Posterior vena cava (tissue), 2 donors: Measurements from ENCODE around the gene PIP5K1A. TPM values are rescaled to one million over a fixed set of nuclear protein-coding genes. Genes with fewer than 3 reads are reported as not detected.

Experiments used
- DNase-seq: peaks from one replicate; pipeline ENCODE4 v3.0.0-alpha.2; 2020; ENCODE audit warnings: low spot score
- intact Hi-C, 2 donors: fragments of 100-400 bp; cut with DNase I; formaldehyde crosslinking; loops; one replicate each; pipeline versions ENCODE4 v1.14.1 to v1.14.2; 2022 to 2023
- total RNA-seq, 2 donors: library from RNA; stranded (reverse); fragmentation: NEBNext Ultra II Directional; extraction: Animal tissue kit (Norgen Biotek cat#: 25700); gene quantifications; one replicate each; pipeline ENCODE4 v1.2.1, GENCODE V29; 2021
- donor health status: DM: yes; HTN: yes; CAD: no.
- donor health status: DM: yes; HTN: yes; CAD: no.

Gene PIP5K1A
- total RNA-seq, 2 donors from 2014 or later: 39.1 to 41.9 TPM

DNA sequence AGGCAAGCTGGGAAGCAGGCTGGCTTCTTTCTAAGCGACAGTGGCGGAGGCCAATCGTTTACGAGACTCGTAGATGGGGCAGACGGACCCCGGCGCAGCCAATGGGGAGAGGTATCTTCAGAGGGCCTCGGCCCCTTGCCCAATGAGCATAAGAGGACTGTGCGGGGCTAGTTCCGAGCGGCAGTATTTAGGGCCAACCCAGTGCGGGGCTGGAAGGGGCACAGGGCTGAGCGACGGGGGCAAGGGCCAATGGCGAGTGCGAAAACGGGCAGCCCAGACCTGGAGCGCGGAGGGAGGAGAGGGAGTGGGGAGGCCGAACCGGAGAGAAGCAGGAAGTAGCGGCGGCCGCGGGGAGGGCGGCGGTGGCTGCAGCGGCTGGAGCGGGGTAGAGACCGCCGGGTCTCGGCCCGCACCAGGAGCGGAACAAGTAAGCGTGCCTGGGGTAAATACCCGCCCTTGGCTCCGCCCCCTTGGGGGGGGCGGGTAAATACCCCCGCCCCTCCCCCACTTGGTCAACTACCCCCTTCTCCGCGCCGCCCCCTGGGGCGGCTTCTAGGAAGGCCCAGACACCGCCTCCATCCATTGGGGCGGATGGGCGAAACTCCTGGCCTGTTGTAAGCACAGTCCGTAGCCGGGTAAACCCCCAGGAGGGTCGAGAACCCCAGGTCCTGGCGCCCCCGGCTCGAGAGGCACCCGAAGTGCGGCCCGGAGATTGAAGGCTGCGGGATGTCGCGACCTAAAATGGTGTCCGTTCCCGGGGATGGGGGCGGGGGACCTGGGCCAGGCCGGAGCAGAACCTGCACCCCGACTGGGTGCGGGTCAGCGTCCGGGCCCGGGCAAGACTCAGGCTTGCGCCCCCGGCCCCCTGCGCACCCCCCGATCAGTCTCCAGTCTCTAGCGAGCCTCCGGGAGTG, 83.9 kb downstream of the PIP5K1A start, which contains the start of gene ZNF687:
ZNF687 (plus strand) TSS at position 331 of the 914 bp plus-strand sequence. CDS start 3,993 bp downstream, outside the sequence.
- intact Hi-C loops: no loop called here
- peak; percentile 100 for DNase-seq

DNA sequence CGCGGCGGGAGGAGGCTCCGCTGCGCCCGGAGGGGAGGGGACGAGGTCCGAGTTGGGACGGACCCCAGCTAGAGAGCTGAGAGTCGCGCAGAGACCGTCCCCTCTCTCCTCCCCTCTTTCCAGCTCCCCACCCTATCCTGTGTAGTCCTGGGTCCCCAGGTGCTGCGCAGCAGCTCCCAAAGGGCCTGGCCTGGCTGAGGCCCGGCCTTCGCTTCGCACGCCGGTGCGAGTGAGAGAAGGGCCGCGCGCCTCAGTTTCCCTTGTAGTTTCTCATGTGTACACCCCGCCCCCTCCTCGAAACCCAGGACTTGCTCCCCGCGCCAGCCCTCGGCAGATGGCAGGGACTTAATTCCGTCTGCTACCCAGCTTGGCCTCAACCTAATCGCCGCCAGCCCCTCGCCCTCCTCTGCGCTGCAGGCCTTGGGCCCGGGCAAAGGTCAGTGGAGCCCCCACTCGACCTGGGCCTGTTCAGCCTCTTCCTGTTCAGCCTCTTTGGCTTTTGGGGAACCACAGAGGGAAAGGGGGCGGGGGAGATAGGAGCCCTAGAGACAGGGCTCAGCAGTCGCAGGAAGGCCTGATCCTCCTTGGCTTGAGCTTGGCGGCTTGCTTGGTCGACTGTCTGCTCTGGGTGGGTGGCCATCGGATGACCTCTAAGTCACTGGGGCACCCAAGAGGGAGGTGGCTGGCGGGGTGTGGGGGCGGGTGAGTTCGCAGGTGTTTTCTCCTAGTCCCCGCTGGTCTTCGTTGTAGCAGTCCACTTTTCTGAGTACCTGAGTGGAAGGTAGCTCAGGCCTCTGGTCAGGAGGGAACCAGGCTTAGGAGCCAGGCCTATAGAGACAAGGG, 84.8 kb downstream of the PIP5K1A start:
- DNase-seq: peak; percentile 85
- intact Hi-C loops: no loop called here

DNA sequence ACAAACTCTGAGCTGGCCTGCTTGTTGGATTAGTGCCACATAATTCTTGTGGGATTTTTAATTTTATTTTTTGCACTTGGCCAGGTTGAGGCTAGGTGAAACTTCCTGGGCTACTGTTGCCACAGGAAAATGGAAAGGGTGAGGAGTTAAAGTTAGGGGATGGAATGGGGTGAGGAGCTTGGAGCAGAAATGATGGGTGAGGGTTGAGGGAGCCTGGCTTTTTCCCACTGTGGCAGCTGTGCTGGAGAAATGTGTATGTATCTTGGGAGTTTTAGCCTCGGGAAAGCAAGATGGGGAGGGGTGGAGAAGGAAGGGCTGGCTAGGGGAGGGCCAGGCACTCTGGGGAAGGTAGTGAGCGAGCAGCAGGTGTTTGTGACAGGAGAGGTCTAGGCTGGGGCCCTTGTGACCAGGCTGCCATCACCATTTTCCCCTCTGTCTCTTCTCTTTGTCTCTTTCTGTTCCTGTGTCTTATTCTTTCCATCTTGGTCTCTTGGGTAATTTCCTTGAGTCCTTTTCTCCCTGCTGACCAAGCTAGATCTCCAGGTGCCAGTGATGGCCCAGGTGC, 85.7 kb downstream of the PIP5K1A start:
- intact Hi-C loops: no loop called here
- DNase-seq: no peak

DNA sequence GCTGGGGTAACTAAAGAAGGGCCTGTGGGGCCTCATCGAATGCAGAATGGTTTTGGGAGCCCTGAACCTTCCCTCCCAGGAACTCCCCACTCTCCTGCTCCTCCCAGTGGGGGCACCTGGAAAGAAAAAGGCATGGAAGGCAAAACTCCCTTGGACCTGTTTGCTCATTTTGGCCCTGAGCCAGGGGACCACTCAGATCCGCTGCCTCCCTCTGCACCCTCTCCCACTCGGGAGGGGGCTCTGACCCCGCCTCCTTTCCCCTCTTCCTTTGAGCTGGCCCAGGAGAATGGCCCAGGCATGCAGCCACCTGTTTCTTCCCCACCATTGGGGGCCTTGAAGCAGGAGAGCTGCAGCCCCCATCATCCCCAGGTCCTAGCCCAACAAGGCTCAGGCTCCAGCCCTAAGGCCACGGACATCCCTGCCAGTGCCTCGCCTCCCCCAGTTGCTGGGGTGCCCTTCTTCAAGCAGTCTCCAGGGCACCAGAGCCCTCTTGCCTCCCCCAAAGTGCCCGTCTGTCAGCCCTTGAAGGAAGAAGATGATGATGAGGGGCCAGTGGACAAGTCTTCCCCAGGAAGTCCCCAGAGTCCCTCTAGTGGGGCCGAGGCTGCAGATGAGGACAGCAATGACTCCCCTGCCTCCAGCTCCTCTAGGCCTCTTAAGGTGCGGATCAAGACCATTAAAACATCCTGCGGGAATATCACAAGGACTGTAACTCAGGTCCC, 88.4 kb downstream of the PIP5K1A start:
- DNase-seq: no peak
- intact Hi-C loops: loop anchor here in 1 of 2 donors (5.0 kb wide), 1 partner anchor 56 kb away; no protein-coding TSS in a partner anchor

DNA sequence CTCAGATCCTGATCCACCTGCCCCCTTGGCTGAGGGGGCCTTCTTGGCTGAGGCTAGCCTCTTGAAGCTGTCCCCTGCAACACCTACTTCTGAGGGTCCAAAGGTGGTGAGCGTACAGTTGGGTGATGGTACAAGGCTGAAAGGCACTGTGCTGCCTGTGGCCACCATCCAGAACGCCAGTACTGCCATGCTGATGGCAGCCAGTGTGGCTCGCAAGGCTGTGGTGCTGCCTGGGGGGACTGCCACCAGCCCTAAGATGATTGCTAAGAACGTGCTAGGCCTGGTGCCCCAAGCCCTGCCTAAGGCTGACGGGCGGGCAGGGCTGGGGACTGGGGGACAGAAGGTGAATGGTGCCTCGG, 89.0 kb downstream of the PIP5K1A start:
- no peak for DNase-seq
- intact Hi-C loops: loop anchor here in 1 of 2 donors (5.0 kb wide), 1 partner anchor 55 kb away; no protein-coding TSS in a partner anchor

DNA sequence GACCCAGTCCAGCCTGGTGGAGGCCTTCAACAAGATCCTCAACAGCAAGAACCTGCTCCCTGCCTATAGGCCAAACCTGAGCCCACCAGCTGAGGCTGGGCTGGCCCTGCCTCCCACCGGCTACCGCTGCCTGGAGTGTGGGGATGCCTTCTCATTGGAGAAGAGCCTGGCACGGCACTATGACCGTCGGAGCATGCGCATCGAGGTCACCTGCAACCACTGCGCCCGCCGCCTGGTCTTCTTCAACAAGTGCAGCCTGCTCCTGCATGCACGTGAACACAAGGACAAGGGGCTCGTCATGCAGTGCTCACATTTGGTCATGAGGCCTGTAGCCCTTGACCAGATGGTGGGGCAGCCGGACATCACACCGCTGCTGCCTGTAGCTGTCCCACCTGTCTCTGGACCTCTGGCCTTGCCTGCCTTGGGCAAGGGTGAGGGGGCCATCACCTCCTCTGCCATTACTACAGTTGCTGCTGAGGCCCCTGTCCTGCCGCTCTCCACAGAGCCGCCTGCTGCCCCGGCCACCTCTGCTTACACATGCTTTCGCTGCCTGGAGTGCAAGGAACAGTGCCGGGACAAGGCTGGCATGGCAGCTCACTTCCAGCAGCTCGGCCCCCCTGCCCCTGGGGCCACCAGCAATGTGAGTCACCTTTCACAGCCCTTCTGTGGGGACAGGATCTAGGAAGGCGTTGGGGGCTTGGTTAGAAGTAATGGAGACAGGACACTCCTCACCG, 89.6 kb downstream of the PIP5K1A start:
- DNase-seq: no peak
- intact Hi-C loops: loop anchor here in 1 of 2 donors (5.0 kb wide), 1 partner anchor 54 kb away; no protein-coding TSS in a partner anchor

DNA sequence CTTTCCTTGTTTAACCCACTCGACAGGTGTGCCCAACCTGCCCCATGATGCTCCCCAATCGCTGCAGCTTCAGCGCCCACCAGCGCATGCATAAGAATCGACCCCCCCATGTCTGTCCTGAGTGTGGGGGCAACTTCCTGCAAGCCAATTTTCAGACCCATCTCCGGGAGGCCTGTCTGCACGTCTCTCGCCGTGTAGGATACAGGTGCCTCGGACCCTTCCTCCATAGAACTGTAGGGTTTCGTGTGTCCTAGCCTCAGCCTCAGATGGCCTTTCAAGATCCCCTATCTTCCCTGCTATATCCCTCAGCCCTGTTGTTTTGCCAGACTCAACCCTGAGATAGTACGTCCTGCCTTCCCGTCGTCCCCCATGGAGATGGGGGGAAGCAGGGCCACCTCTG, 90.2 kb downstream of the PIP5K1A start:
- no peak for DNase-seq
- intact Hi-C loops: loop anchor here in 1 of 2 donors (5.0 kb wide), 1 partner anchor 54 kb away; no protein-coding TSS in a partner anchor

DNA sequence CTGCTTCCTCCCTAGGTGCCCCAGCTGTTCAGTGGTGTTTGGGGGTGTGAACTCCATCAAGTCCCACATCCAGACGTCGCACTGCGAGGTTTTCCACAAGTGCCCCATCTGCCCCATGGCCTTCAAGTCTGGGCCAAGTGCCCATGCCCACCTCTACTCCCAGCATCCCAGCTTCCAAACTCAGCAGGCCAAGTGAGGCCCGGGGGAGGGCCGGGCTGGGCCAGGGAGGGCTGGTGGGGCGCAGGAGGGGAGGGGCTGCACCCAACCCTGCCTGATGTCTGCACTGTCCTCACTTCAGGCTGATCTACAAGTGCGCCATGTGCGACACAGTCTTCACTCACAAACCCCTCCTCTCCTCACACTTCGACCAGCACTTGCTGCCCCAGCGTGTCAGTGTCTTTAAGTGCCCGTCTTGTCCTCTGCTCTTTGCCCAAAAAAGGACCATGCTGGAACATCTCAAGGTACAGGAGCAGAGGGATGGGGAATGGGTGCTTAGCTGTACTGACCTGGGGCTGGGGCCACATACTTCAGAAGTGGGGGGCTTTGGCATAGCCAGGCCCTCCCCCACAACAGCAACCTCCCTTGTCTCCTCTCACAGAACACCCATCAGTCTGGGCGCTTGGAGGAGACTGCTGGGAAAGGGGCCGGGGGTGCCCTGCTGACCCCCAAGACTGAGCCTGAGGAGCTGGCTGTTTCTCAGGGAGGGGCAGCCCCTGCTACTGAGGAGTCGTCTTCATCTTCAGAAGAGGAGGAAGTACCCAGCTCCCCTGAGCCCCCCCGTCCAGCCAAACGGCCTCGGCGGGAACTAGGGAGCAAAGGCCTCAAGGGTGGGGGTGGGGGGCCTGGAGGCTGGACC, 91.0 kb downstream of the PIP5K1A start:
- intact Hi-C loops: loop anchor here in 1 of 2 donors (5.0 kb wide), 1 partner anchor 53 kb away; no protein-coding TSS in a partner anchor
- DNase-seq: no peak

DNA sequence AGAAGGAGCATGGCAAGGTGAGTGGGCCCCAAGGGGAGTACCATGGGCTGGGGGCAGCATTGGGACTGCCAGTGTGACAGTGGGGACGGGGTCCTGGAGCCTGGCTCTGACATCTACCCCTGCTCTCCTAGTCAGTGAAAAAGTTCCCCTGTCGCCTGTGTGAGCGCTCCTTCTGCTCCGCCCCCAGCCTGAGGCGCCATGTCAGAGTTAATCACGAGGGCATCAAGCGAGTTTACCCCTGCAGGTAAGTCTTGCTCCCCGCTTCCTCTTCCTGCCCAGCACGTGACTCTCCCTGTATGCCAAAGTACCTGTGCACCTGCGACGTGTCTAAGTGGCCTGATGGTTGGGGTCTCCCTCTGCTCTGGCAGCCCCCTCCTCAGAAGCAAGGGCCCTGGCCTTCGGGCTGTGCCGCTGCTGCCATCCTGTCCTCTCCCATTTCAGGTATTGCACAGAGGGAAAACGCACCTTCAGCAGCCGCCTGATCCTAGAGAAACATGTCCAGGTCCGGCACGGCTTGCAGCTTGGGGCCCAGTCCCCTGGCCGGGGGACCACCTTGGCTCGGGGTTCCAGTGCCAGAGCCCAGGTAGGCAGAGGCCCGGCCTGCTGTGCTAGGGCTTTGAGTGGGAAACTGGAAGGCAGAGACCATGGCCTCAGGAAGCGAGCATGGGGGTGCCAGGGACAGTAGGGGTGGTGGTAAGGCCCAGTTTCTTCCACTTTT, 91.8 kb downstream of the PIP5K1A start:
- DNase-seq: no peak
- intact Hi-C loops: loop anchor here in 1 of 2 donors (5.0 kb wide), 1 partner anchor 52 kb away; no protein-coding TSS in a partner anchor

DNA sequence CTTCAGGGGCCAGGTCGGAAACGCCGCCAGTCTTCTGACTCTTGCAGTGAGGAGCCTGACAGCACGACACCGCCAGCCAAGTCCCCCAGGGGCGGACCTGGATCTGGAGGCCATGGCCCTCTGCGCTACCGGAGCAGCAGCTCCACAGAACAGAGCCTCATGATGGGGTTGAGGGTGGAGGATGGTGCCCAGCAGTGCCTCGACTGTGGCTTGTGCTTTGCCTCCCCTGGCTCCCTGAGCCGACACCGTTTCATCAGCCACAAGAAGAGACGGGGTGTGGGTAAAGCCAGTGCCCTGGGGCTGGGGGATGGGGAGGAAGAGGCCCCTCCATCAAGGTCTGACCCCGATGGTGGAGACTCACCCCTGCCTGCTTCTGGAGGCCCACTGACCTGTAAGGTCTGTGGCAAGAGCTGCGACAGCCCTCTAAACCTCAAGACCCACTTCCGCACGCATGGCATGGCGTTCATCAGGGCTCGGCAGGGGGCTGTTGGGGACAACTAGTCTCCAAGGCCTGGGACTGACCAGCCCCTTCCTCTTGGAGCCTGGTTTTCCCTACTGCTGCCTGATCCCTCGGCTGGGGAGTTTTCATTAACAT, 92.5 kb downstream of the PIP5K1A start:
- intact Hi-C loops: no loop called here
- DNase-seq: no peak

DNA sequence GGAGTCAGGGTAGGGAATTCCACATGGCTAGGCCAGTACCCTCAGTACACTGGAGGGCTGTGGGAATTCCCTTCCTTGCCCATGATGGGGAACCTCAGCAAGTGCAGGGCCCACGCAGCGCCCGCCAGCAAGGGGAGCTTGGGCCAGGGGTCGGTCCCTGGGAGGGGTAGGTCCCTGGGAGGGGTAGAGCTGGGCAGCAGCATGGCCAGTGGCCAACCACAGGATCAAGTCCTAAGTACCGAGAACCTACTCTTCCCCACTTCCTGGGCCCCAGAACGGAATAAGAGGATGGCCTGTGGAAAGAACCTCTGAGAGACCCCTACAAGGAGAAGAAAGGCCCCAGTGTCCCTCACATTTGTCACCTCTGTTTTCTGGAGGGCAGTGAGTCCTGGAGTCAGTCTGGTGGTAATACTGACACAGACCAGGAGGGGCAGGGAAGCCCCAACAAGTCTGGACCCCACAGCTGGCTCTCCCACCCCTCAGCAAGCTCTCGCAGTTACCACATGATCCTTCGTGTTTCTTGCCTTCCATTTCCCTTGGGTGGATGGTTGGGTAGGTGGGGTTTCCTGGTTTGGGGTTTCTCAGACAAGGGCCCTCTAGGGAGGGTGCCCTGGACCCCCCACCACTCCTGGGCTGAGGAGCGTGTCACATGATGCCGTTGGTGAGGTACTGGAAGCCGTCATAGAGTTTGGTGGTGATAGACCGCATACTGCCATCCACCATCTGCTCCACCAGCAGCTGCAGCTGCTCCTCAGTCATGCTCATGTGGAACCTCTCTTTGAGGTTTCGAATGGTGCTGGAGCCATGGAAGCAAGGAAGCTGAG, 94.1 kb downstream of the PIP5K1A start:
- DNase-seq: no peak
- intact Hi-C loops: no loop called here

DNA sequence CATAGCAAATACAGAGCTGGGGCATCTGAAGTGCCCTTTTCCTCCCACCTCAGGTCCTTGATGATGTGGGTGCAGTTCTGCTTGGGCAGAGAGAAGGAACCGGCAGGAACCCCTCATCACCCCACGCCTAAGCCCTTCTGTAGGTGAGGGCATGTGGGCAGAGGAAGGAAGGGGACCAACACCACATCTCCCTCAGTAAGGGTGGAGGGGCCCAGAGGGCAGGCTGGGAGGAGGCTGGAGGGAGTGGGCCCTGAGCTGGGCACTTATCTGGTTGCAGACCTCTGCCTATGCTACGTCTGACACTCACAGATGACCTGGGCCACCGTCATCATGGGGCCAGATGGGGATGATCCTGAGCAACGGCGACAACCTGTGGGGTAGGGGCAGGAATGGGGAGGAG, 94.7 kb downstream of the PIP5K1A start:
- intact Hi-C loops: no loop called here
- DNase-seq: no peak

DNA sequence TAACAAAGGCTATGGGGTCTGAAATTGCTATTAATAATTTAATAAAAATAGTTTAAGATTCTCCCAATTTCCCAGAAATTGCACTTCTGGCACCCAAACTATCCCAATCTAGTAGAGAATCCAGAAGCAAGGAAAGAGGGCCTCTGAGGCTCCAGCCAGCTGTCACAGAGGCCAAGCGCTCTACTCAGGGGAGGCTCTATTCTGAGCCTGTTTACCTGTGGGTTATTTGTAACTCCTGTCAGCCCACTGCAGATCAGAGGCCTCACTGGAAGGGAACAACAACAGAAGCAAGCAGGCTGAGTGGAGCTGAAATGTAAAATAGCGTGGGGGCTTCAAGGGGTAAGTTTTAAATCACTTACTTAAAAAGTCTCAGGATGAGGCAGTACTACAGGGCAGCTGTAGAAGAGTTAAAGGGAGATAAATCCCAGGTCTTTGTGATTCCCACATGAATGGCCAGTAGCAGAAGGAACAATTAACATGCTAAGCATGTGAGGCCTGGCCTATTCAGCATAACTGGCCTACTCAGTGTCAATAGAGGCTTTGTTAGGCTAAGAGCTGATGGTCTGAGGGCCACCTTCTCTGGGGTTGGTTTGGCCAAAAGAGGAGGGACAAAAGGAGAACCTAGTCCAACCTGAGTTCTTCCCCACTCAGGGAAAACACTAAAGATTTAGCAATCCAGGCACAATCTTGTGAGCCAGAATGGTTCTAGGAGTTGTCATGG, 96.5 kb downstream of the PIP5K1A start:
- intact Hi-C loops: no loop called here
- no peak for DNase-seq
